HUES48 (cell line): ENCODE data around the gene OGFOD1.

Experiments
- H3K27ac ChIP-seq: one replicate; pipeline ENCODE4 v1.7.0; 2013; ENCODE audit warnings: low read depth, low read length, inconsistent platforms
- H3K27me3 ChIP-seq: 2 replicates; pipeline ENCODE4 v1.6.1; 2013; ENCODE audit warnings: mild to moderate bottlenecking, low read length; ENCODE audit not compliant: control insufficient read depth, insufficient read depth
- H3K36me3 ChIP-seq: 2 replicates; pipeline ENCODE4 v1.6.1; 2013; ENCODE audit warnings: low read length; ENCODE audit not compliant: control insufficient read depth, insufficient read depth
- H3K4me1 ChIP-seq: 2 replicates; pipeline ENCODE4 v1.6.1; 2013; ENCODE audit warnings: mild to moderate bottlenecking, low read length; ENCODE audit not compliant: control insufficient read depth, insufficient read depth
- H3K4me3 ChIP-seq: 2 replicates; pipeline ENCODE4 v1.5.1; 2013; ENCODE audit warnings: mild to moderate bottlenecking, low read depth, low read length
- H3K9ac ChIP-seq: 2 replicates; pipeline ENCODE4 v1.6.1; 2013; ENCODE audit warnings: mild to moderate bottlenecking, low read depth, low read length, moderate library complexity
- H3K9me3 ChIP-seq: 2 replicates; pipeline ENCODE4 v1.6.1; 2013; ENCODE audit warnings: low read length; ENCODE audit not compliant: control insufficient read depth, insufficient read depth

OGFOD1 gene

DNA sequence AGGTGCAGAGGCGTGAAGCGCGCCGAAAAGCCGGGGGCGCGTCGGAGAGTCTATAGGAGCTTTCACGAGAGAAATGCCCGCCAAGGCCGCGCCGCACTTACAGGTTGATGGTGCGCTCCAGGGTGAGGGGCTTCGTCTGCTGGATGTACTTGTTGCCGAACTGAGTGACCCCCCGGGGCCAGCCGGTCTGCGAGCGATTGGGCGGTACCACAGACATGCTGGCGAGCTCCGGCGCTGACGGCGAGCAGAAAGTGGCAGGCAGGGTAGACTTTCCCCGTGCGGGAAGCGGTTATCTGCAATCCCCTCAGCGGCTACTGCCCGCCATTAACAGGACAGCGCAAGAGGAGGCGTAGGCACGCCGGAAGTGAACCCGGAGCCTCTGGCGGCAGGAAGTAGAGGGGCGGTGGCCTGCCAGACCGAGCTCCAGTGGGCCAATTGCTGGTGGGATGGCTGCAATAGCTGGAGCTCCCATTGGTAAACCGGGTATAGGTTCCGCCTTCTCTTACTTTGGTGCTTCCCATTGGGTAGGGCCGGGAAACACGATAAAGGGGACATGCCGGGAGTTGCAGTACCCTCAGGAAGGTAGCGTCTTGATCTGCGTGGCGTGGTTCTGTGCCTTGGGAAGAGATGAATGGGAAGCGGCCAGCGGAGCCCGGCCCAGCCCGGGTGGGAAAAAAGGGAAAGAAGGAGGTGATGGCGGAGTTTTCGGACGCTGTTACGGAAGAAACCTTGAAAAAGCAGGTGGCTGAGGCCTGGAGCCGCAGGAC, at the start of gene OGFOD1, which contains the start of gene NUDT21:
OGFOD1 (plus strand) TSS at position 569 of the 767 bp plus-strand sequence; CDS start at position 628, 59 bp downstream.
NUDT21 (minus strand) TSS at position 347 of the 767 bp plus-strand sequence; CDS start at position 217, 130 bp downstream.
- no peaks in the 10 kb centered on the region for H3K9me3 ChIP-seq
- no peaks in the 10 kb centered on the region for H3K27me3 ChIP-seq
- peaks cover 15% of the 10 kb centered on the region for H3K4me1 ChIP-seq
- peak within 1 kb of the TSS; percentile 81 for H3K9ac ChIP-seq
- peak within 1 kb of the TSS; percentile 84 for H3K27ac ChIP-seq
- peaks cover 49% of the 10 kb centered on the region for H3K36me3 ChIP-seq
- H3K4me3 ChIP-seq = peak within 1 kb of the TSS; percentile 91

DNA sequence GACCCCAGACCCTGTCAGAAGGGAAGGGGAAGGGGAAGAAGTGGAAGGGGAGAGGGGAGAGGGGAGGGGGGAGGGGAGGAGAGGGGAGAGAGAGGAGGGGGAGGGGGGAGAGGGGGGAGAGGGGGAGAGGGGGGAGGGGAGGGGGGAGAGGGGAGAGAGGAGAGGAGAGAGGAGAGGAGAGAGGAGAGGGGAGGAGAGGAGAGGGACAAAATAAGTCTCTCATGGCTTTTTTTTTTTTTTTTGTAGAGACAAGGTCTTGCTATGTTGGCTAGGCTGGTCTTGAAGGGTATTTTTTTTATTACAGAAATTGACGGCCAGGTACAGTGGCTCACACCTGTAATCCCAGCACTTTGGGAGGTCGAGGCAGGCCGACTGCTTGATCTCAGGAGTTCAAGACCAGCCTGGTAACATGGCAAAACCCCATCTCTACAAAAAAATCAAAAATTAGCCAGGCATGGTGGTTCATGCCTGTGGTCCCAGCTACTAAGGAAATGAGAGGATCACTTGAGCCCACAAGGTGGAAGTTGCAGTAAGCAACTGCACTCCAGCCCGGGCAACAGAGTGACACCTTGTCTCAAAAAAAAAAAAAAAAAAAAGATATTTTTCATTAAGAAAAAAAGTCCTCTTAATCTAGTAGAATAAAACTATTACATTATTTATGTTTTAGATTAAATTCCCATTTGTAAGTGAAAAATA, 45.2 kb upstream of the OGFOD1 start:
- Histone ChIP-seq H3K36me3 (peaks cover 55% of the 10 kb centered on the region), H3K27me3 (no peaks in the 10 kb centered on the region), H3K9me3 (no peaks in the 10 kb centered on the region), H3K9ac (no peak overlapping the region), H3K27ac (no peak overlapping the region), H3K4me1 (no peaks in the 10 kb centered on the region), H3K4me3 (no peak overlapping the region)

DNA sequence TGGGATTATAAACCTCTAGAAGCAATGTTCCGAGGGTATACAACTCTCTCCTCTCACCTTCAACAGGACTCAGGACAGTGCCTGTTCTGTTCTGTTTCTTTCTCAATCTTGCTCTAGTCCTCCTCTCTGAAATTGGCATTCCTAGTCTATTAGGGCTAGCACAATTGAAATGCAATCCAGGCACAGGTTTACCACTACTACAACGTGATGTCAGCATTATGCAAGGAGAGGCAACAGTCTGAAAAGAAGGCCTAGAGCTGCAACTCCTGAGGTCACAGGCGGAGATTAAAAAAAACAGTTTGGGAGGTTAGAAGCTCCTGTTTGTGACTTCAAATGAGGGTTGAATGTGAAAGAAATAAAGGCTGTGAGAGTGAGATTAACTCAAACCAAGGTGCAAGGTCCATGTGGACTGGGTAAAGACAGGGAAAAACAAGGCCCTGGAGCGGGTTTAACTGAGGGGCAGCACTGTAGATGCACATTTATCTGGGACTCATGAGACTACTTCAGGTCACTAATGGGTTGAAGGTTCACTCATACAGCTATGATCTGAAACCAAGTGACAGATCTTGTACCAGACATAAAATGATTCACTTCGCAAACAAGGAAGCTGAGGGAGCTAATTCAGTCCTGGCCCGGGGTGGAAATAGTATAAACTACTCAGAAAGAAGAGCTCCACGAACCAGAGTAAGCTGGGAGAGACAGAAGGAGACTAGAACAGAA, 42.8 kb upstream of the OGFOD1 start:
- Histone ChIP-seq H3K4me3 (no peak overlapping the region), H3K4me1 (no peaks in the 10 kb centered on the region), H3K27me3 (no peaks in the 10 kb centered on the region), H3K9me3 (no peaks in the 10 kb centered on the region), H3K36me3 (peaks cover 42% of the 10 kb centered on the region), H3K27ac (no peak overlapping the region), H3K9ac (no peak overlapping the region)

DNA sequence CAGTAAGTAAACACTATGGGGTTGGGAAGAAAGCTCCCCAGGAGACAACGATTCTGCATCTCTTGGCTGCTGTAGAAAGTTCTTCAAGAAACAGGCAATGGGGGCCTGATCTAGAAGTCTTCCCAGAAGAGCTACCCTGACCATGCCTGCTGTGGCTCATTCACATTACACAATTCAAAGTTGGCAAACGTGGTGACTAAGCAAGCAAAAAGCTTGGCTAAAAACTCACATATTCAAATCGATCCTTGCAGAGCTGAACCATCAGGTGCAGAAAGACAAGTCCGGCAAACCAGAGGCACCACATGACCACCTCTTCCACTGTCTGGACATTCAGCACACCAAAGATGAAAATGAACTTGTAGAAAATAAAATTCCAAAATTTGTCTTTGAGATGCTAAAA, 42.2 kb upstream of the OGFOD1 start:
- Histone ChIP-seq H3K4me3 (no peak overlapping the region), H3K4me1 (0 out of 2 replicates have a peak, but pooled peaks cover 5% of the 10 kb centered on the region), H3K27ac (no peak overlapping the region), H3K9me3 (no peaks in the 10 kb centered on the region), H3K9ac (no peak overlapping the region), H3K27me3 (no peaks in the 10 kb centered on the region), H3K36me3 (peaks cover 38% of the 10 kb centered on the region)

DNA sequence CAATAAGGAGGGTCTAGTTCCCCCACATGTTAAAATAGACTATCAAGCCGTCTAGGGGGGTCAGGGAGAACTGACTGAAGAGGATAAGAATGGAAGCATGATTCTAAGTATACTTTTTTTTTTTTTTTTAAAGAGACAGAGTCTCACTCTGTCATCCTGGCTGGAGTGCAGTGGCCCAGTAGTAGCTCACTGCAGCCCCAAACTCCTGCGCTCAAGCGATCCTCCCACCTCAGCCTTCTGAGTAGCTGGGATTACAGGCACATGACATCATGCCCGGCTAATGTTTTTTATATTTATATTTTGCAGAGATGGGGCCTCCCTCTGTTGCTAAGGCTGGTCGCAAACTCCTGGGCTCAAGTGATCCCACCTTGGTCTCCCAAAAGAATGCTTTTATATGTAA, 40.2 kb upstream of the OGFOD1 start:
- H3K4me3 ChIP-seq = no peak overlapping the region
- H3K27ac ChIP-seq = no peak overlapping the region
- peaks cover 28% of the 10 kb centered on the region for H3K36me3 ChIP-seq
- peaks cover 16% of the 10 kb centered on the region for H3K4me1 ChIP-seq
- H3K9ac ChIP-seq = no peak overlapping the region
- no peaks in the 10 kb centered on the region for H3K9me3 ChIP-seq
- no peaks in the 10 kb centered on the region for H3K27me3 ChIP-seq

DNA sequence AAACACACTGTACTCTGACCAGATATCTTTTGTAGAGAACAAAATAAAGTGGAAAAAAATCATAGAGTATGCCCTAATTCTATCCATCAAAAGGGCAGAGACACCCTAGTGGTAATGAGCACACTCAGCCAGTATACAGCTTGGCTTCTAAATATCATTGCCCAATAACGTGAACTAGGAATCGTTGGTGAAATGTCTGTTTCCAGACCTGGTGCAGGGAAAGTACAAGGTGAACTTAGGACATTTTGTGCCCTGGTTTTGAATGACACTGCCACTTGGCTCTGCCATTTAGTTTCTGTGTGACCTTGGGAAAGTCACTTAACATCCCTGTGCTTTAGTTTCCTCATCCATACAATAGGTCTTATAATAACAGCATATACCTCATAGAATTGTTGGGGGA, 39.7 kb upstream of the OGFOD1 start:
- no peak overlapping the region for H3K9ac ChIP-seq
- H3K4me3 ChIP-seq = no peak overlapping the region
- no peak overlapping the region for H3K27ac ChIP-seq
- H3K9me3 ChIP-seq = no peaks in the 10 kb centered on the region
- peaks cover 16% of the 10 kb centered on the region for H3K4me1 ChIP-seq
- peaks cover 28% of the 10 kb centered on the region for H3K36me3 ChIP-seq
- H3K27me3 ChIP-seq = no peaks in the 10 kb centered on the region

DNA sequence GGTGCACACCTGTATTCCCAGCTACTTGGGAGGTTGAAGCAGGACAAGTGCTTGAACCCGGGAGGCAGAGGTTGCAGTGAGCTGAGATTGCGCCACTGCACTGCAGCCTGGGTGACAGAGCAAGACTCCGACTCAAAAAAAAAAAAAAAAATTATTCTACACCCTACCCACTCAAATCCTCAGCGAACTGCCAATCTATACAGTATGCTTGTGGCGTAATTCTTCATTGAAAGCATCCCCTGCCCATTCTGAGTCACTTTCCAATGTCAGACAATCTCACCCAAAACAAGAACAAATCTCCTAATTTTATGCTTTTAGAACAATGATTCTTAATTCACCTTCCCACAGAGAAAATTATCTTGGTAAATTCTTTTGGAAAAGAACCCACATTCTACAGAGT, 38.0 kb upstream of the OGFOD1 start:
- Histone ChIP-seq H3K36me3 (peaks cover 19% of the 10 kb centered on the region), H3K9me3 (no peaks in the 10 kb centered on the region), H3K27me3 (no peaks in the 10 kb centered on the region), H3K4me3 (no peak overlapping the region), H3K9ac (no peak overlapping the region), H3K27ac (no peak overlapping the region), H3K4me1 (peaks cover 16% of the 10 kb centered on the region)

DNA sequence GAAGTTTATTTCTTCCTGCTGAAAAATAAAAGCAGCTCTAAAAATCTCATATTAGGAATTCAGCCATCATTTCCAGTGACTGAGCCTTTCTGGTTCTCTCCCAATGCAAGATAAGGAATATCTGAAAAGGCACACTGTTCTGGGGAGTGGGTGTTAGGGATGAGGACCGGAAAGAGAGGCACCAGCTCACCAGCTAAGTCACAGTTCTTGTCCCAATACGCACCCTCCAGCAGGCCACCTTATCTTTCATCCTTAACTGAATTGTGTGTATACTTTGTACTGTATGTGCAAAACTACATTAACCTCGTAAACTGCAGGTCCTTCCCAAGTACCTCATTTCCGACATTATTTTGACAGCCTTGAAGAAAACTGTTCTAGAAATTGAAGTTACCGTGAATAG, 37.0 kb upstream of the OGFOD1 start:
- Histone ChIP-seq H3K4me1 (peaks cover 16% of the 10 kb centered on the region), H3K27ac (no peak overlapping the region), H3K36me3 (peaks cover 9% of the 10 kb centered on the region; the same call in 1 of the 2 replicates), H3K4me3 (no peak overlapping the region), H3K9me3 (no peaks in the 10 kb centered on the region), H3K9ac (no peak overlapping the region), H3K27me3 (no peaks in the 10 kb centered on the region)

DNA sequence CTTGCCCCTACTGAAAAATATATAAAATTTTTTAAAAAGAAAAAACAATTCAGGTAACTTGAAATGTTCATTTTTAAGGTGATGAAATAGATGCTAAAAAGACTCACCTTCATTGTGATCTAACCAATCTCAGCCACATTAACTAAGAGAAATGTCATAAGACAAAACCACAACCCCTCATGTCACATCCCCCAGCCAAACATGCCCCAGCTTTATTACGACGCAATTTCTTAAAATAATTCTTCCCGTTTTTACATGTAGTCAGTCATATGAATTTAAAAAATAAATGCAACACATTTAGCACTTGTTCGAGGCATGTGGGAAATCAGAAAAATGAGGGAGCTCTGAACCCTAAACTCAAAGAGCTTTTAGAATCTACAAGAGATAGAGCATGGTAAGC, 35.5 kb upstream of the OGFOD1 start:
- Histone ChIP-seq H3K27me3 (no peaks in the 10 kb centered on the region), H3K4me1 (peaks cover 25% of the 10 kb centered on the region), H3K9ac (no peak overlapping the region), H3K27ac (no peak overlapping the region), H3K9me3 (no peaks in the 10 kb centered on the region), H3K36me3 (peaks cover 8% of the 10 kb centered on the region; the same call in 1 of the 2 replicates), H3K4me3 (no peak overlapping the region)

DNA sequence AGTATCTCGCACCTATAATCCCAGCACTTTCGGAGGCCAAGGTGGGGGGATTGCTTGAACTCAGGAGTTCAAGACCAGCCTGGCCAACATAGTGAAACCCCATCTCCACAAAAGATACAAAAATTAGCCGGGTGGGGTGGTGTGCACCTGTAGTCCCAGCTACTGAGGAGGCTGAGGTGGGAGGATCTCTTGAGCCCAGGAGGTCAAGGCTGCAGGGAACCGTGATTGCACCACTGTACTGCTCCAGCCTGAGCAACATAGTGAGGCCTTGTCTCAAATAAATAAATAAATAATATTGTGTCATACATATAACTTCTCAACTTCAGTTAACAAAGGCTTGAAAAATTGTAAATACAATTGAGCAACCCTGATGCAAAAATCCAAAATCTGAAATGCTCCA, 34.2 kb upstream of the OGFOD1 start:
- Histone ChIP-seq H3K27ac (no peak overlapping the region), H3K9ac (no peak overlapping the region), H3K36me3 (0 out of 2 replicates have a peak, but pooled peaks cover under 1% of the 10 kb centered on the region), H3K4me3 (no peak overlapping the region), H3K27me3 (no peaks in the 10 kb centered on the region), H3K4me1 (peaks cover 31% of the 10 kb centered on the region), H3K9me3 (no peaks in the 10 kb centered on the region)
